AG09309 (cell line): ENCODE data around the gene GALNT10.
A peak's percentile ranks its signal among the peaks of the same experiment; 100 is the strongest.

ENCODE experiments used
- DNase-seq: peaks from one replicate; pipeline ENCODE4 v3.0.0-alpha.2; 2010; ENCODE audit warnings: low read depth
- H3K4me3 ChIP-seq: 2 replicates; pipeline ENCODE4 v1.5.1; 2011; ENCODE audit warnings: mild to moderate bottlenecking, low read depth, low read length, moderate library complexity; ENCODE audit not compliant: control insufficient read depth
- TF ChIP-seq, protein P1 (sequence below): IDR thresholded peaks from 2 replicates; pipeline ENCODE4 v1.5.1; 2011; ENCODE audit warnings: mild to moderate bottlenecking, low read depth, low read length, inconsistent platforms; ENCODE audit not compliant: insufficient read depth, control insufficient read depth; ENCODE audit errors: missing control alignments

Gene GALNT10

GRCh38 chr5:154220625-154221024 is 30.1 kb downstream of the GALNT10 start:
- TF ChIP-seq, protein P1, sequence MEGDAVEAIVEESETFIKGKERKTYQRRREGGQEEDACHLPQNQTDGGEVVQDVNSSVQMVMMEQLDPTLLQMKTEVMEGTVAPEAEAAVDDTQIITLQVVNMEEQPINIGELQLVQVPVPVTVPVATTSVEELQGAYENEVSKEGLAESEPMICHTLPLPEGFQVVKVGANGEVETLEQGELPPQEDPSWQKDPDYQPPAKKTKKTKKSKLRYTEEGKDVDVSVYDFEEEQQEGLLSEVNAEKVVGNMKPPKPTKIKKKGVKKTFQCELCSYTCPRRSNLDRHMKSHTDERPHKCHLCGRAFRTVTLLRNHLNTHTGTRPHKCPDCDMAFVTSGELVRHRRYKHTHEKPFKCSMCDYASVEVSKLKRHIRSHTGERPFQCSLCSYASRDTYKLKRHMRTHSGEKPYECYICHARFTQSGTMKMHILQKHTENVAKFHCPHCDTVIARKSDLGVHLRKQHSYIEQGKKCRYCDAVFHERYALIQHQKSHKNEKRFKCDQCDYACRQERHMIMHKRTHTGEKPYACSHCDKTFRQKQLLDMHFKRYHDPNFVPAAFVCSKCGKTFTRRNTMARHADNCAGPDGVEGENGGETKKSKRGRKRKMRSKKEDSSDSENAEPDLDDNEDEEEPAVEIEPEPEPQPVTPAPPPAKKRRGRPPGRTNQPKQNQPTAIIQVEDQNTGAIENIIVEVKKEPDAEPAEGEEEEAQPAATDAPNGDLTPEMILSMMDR = no peak
- no peak for DNase-seq
- no peak overlapping the region for H3K4me3 ChIP-seq

DNA sequence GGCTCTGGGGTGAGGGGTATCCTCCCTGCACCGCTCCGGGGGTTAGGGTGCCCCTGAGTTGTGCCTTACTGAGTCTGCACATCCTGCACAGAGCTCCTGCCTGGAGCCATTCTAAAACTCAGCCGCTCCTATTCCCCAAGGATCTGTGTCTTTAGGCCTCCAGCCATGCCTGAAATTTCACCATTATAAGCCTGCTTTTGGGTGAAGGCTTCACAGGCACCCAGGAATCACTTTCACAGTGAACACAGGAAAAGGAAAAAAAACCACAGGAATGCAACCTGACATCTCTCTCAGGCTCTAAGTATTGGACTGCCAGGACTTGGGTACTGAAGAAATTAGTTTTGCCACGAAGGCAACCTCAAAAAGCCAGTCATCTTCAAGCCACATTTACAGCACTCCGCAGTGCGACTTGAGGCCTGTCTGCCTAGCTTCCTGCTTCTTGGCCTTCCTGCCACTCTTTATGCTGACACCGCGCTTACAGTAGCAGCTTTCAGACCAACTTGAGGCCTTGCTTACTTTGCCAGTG is 30.9 kb downstream of the GALNT10 start:
- H3K4me3 ChIP-seq = no peak overlapping the region
- peak; percentile 96 for DNase-seq

GRCh38 chr5:154222414-154222813 is 31.9 kb downstream of the GALNT10 start:
- H3K4me3 ChIP-seq = no peak overlapping the region
- TF ChIP-seq, protein P1 = no peak
- no peak for DNase-seq

More for the DNA sequence above, 30.9 kb downstream of the GALNT10 start:
- TF ChIP-seq, protein P1 = no peak

DNA sequence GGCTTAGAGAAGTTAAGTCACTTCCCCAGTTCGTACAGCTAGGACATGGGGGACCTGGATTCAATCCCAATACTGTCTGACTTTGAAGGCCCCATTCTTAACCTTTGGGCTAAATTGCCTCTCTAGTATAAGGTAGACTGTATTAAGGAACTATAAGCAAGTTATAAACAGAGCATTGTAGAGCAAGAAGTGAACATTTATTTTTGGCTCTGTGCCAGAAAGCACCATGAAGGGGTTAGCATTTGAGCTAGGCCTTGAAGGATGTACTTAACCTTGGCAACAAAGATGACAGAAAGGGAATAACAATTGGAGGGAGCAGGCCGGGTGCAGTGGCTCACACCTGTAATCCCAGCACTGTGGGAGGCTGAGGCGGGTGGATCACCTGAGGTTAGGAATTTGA is 32.8 kb downstream of the GALNT10 start:
- DNase-seq = no peak
- H3K4me3 ChIP-seq = no peak overlapping the region
- TF ChIP-seq, protein P1 = no peak

GRCh38 chr5:154227090-154227489 is 36.6 kb downstream of the GALNT10 start:
- DNase-seq = no peak
- no peak overlapping the region for H3K4me3 ChIP-seq
- TF ChIP-seq, protein P1 = no peak

DNA sequence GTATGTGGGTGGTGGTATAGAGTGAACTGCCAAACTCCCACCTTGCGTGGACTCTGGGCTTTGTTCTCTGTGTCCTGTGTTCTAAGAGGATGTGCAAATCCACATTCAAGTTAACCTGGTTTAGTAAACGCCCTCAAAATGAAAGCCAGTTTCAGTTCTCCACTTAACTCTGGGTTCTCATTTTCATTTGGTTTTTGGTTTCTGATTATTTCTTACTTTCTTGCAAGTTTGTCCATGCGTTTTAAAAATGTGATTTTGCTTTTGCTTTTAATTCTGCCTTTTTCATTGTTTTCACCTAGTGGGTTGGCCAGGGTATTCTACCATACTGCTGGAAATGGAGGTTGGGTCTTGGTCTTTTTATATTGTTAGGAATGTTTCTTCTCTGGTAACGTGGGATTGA is 38.2 kb downstream of the GALNT10 start:
- no peak overlapping the region for H3K4me3 ChIP-seq
- TF ChIP-seq, protein P1 = no peak
- DNase-seq = no peak

GRCh38 chr5:154230526-154230925 is 40.0 kb downstream of the GALNT10 start:
- DNase-seq = no peak
- TF ChIP-seq, protein P1 = no peak
- no peak overlapping the region for H3K4me3 ChIP-seq
